ENCODE measurements around the gene DCT. TPM values are rescaled to one million over a fixed set of nuclear protein-coding genes. Genes with fewer than 3 reads are reported as not detected.

The DCT gene
- total and polyA plus RNA-seq, 2 of the 4 experiments (the other 2 are of a cell fraction) = not detected

DNA sequence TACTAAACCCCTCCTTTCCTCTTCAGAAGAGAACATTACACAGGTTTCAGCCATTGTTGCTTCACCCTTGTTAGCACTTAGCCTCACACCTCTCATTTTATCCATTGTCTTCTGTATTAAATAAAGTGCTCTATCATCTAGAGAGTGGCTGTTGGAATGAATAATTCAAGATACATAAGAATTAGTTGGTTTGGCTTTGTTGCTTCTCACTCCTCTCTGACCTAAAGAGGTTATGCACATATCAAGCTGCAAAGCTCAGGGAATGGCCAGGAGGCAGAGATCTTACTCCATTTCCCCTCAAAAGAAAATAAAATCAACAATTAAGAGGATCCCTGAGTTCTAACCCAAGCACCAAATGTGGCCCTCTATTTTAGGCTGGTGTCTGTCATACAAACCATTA, 79.7 kb downstream of the DCT start:
- H2AK5ac ChIP-seq (ENCODE audit: low read depth, low read length) = no peak overlapping the region
- no peak overlapping the region for H3K4me2 ChIP-seq (ENCODE audit: low read depth, low read length)
- H3K79me1 ChIP-seq (ENCODE audit: low read depth in 1 of 2, low read length in 2 of 2) = no peaks in the 10 kb centered on the region
- no peak overlapping the region for H3K56ac ChIP-seq (ENCODE audit: extremely low read depth, insufficient read depth, low read length)
- no peak overlapping the region for H2BK20ac ChIP-seq (ENCODE audit: low read depth, low read length)
- no peak overlapping the region for H3K27ac ChIP-seq (ENCODE audit: insufficient read depth, low read length)
- dilution Hi-C loops (cut with HindIII; ENCODE audit: low sequenced_read_pairs, unreplicated experiment) (no loop called here), intact Hi-C loops (cut with micrococcal nuclease) (no loop called here), in situ Hi-C loops (cut with MboI; ENCODE audit: low sequenced_read_pairs) (no loop called here)
- no peak for ATAC-seq (ENCODE audit: low read depth)
- H3K36me3 ChIP-seq (ENCODE audit: control insufficient read depth, insufficient read depth, low read length) = no peaks in the 10 kb centered on the region
- H2BK5ac ChIP-seq (ENCODE audit: low read depth, low read length, poor library complexity, severe bottlenecking) = no peak overlapping the region
- H3K4me3 ChIP-seq (ENCODE audit: insufficient read depth, low read depth, low read length) = no peak overlapping the region
- H2BK120ac ChIP-seq (ENCODE audit: low read depth, low read length) = no peak overlapping the region
- no peaks in the 10 kb centered on the region for H3K27me3 ChIP-seq (ENCODE audit: control insufficient read depth, insufficient read depth, low read length)
- no peaks in the 10 kb centered on the region for H4K20me1 ChIP-seq (ENCODE audit: insufficient read depth, low read length)
- no peak overlapping the region for H4K5ac ChIP-seq (ENCODE audit: low read depth, low read length)
- H3K18ac ChIP-seq (ENCODE audit: low read depth, low read length) = no peak overlapping the region
- H3K9ac ChIP-seq (ENCODE audit: low read depth, low read length) = no peak overlapping the region
- H4K91ac ChIP-seq (ENCODE audit: insufficient read depth, low read depth, low read length) = no peak overlapping the region
- H2BK15ac ChIP-seq (ENCODE audit: low read depth, low read length) = no peak overlapping the region
- ChIA-PET POLR2A (ENCODE audit: unreplicated experiment) (no interaction called here), CTCF (interaction anchor here (0.6 kb wide), 1 partner anchor 20 kb away, joined by 3 read pairs; no protein-coding TSS in a partner anchor)
- H3K4ac ChIP-seq (ENCODE audit: low read depth, low read length) = no peak overlapping the region
- no peak for TF ChIP-seq MAFK (IDR thresholded peaks at IDR 0.05; ENCODE audit: low read depth, low read length)
- TF ChIP-seq MXI1 (IDR thresholded peaks at IDR 0.05; ENCODE audit: borderline replicate concordance, low read depth, low read length) = no peak
- TF ChIP-seq SMC3 (IDR thresholded peaks at IDR 0.05; ENCODE audit: low read depth, low read length) = no peak
- no peak for TF ChIP-seq NFE2L2 (IDR thresholded peaks at IDR 0.05; ENCODE audit: low read depth, low read length)
- no peak for TF ChIP-seq RCOR1 (IDR thresholded peaks at IDR 0.05; ENCODE audit: insufficient replicate concordance, low read length)
- TF ChIP-seq CEBPB (IDR thresholded peaks at IDR 0.05; ENCODE audit: low read depth, low read length) = no peak
- TF ChIP-seq MAZ (IDR thresholded peaks at IDR 0.05; ENCODE audit: borderline replicate concordance, low read depth, low read length) = no peak
- no peak for TF ChIP-seq BHLHE40 (IDR thresholded peaks at IDR 0.05; ENCODE audit: low read depth, low read length)
- no peak for TF ChIP-seq FOS (IDR thresholded peaks at IDR 0.05; ENCODE audit: low read depth, low read length)
- no peak for TF ChIP-seq RFX5 (IDR thresholded peaks at IDR 0.05; ENCODE audit: low read depth, low read length)
- TF ChIP-seq RAD21 (IDR thresholded peaks at IDR 0.05; ENCODE audit: low read length) = no peak
- no peak for TF ChIP-seq POLR2A (IDR thresholded peaks at IDR 0.05; ENCODE audit: low read depth, low read length)
- TF ChIP-seq CHD1 (IDR thresholded peaks at IDR 0.05; ENCODE audit: low read depth, low read length) = no peak
- no peak overlapping the region for H3K14ac ChIP-seq (replicated peaks; ENCODE audit: low read depth, low read length)
- H3K23ac ChIP-seq (ENCODE audit: low read depth, low read length) = no peak overlapping the region
- H4K8ac ChIP-seq (ENCODE audit: low read depth in 2 of 2, low read length in 2 of 2) = no peak overlapping the region
- DNase-seq = no peak
- H2AK9ac ChIP-seq (replicated peaks; ENCODE audit: low read depth, low read length, poor library complexity) = no peak overlapping the region
- no peaks in the 10 kb centered on the region for H3K4me1 ChIP-seq (ENCODE audit: control insufficient read depth, insufficient read depth, low read length)
- no peaks in the 10 kb centered on the region for H3K9me3 ChIP-seq (ENCODE audit: control insufficient read depth, insufficient read depth, low read length)
- no peak overlapping the region for H2AFZ ChIP-seq (replicated peaks; ENCODE audit: low read length, poor library complexity)
- no TSS peak for BruUV-seq (replicated peaks)
- no peaks in the 10 kb centered on the region for H3K9me1 ChIP-seq (ENCODE audit: insufficient read depth, low read length)

Data from IMR-90 (cell line).